NCI-H748 treated with DMSO at 0.1 percent for 48 hours (cell line): ENCODE measurements around the gene GSTCD.
"Not testable (repeated sequence)": the region's sequence is repeated elsewhere in the genome, so short reads cannot be mapped to it uniquely, and the experiment has no call there.

Experiments used
- DNase-seq: peaks from one replicate; lab custom pipeline; 2025; lab: John Stamatoyannopoulos, UW

GSTCD gene

GRCh38 chr4:105715692-105716278 lies 7.2 kb downstream of the GSTCD start:
- peak; percentile 52 for DNase-seq

DNA sequence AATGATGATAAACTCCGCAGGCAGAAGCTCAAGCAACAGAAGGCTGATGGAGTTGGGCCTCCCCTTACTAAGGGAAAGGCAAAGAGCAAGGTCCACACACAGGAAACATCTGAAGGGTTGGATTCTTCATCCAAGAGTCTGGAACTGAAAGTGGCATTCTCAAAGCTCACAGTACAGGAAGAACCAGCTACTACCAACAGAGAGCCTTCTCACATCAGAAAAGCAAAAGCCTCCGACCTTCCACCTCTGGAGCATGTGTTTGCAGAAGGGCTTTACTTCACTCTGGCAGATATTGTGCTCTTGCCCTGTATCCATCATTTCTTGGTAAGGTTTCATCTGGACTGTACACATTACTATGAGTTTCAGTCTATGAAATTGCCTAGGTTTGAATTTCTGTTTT lies 10.6 kb downstream of the GSTCD start:
- no peak for DNase-seq

GRCh38 chr4:105725623-105726022 lies 17.0 kb downstream of the GSTCD start:
- no peak for DNase-seq

- DNase-seq: not testable (repeated sequence)
These were observed 21.3 kb downstream of the GSTCD start for GRCh38 chr4:105729895-105730294.

- DNase-seq: not testable (repeated sequence)
These were observed 26.6 kb downstream of the GSTCD start for GRCh38 chr4:105735217-105735616.

- DNase-seq: no peak
These were observed 33.0 kb downstream of the GSTCD start for GRCh38 chr4:105741548-105741947.

DNA sequence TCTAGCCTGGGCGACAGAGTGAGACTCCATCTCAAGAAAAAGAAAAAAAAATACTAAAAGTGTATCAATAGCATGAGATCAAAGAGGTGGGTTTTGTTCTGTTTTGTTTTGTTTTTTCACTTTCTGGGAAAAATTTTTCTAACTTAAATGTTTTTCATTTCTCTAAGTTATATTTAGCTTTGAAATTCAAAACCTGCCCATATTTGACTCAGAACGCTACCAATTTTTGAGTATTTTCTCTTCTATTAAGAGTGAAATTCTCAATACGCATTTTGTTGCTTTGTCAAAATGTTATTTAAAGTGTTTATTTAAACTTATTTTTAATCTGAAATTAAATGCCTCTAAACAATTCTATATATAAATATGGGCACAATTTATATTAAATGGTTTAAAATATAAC lies 39.6 kb downstream of the GSTCD start:
- DNase-seq: no peak

DNA sequence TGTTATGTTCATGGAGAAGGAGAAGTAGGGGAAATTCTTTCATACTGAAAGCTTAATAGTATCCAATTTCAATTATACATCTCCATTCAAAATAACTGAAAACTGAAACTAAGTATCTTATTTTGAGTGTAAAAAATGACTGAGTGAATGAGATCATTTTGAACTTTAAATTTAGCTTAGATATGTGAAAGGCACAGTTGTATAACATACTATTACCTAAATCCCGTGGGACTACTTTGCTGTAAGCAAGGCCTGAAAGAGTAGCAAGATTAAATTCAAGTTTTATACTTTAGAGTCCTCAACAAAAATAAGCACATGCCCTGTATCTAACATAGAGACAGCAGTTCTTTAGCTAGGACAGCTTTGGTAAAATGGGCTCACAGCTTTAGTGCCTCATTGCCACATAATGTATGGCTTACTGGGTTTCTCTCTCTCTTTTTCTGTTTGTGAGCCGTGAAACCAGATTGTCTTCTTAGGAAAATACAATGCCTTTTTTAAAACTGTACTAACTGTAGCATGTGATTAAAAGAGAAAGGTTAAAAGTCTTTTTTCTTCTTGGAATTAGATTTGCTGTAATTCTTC lies 43.2 kb downstream of the GSTCD start:
- DNase-seq: no peak

DNA sequence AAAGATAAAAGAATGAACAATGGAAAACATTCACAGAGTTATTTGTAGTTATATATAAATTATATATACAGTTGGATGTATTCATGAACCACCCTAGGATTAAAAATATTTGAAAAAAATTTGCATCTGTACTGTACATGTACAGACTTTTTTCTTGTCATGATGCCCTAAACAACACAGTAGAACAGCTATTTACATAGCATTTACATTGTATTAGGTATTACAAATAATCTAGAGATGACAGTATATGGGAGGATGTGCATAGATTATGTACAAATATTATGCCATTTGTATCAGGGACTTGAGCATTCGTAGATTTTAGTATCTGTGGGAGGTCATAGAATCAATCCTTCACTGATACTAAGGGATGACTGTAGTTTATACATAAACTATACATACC lies 44.8 kb downstream of the GSTCD start:
- no peak for DNase-seq

- DNase-seq: no peak
These were observed 46.8 kb downstream of the GSTCD start for GRCh38 chr4:105755375-105755774.

GRCh38 chr4:105758958-105759357 lies 50.4 kb downstream of the GSTCD start:
- DNase-seq: no peak

DNA sequence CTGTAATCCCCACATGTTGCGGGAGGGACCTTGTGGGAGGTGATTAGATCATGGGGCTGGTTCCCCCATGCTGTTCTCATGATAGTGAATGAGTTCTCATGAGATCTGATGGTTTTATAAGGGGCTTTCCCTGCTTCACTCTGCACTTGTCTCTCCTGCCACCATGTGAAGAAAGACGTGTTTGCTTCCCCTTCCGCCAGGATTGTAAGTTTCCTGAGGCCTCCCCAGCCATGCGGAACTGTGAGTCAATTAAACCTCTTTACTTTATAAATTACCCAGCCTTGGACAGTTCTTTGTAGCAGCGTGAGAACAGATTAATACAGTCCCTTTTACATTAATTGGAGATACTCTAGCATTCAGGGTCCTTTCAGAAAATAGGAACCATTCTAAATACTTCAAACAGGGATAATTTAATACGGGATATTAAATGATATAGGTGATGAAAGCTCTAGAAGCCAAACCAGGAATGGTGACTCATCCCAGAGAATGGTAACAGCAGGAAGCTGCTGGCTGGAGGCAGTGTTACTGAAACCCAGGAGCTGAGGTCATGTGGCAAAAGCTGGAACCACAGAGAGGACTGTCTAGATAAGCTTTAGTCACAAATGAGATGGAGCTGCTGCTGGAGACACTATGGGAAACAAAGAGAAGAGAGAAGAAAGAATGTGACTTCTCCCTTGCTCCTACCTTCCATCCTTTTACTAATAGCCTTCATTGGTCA lies 57.3 kb downstream of the GSTCD start:
- no peak for DNase-seq

DNA sequence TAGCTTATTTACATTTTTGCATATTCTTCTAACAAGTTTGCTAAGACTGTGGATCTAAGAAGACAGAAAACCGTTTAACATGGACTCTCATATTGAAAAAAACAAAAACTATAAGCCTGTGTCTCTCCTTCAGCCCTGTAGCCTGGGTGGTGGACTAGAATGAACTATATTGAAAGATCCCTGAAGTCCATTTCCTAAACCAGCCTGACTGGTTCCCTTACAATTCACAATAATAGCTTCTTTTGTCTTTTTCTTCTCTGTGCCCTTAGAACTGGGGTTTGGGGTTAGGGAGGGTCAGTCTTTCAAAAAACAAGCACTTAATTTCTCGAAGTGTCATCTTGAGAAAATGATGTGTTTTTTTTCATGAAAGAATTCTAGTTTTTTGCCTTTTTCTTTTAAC lies 59.0 kb downstream of the GSTCD start:
- DNase-seq: peak; percentile 34

GRCh38 chr4:105770524-105770923 lies 61.9 kb downstream of the GSTCD start:
- DNase-seq: not testable (repeated sequence)

GRCh38 chr4:105772065-105772464 lies 63.5 kb downstream of the GSTCD start:
- DNase-seq: not testable (repeated sequence)

- DNase-seq: not testable (repeated sequence)
These were observed 67.3 kb downstream of the GSTCD start for GRCh38 chr4:105775760-105776415.

DNA sequence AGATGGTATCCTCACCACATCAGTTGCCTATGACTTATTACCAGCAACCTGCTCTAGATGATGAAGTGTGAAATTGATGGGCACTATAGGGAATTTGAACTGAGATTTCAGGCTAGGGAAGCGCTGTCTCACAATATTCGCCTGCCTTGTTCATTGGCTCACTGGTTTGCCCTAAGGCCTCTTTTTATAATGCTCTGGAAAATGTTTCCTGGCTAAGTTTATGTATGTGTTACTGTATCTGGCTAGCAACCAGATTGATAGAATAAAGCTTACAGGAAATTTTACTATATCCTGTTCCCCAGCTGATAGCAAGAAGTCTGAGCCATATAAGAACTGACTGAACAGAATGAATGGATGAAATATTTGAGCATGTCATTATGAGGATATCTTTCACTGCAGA lies 71.6 kb downstream of the GSTCD start:
- DNase-seq: no peak

- DNase-seq: no peak
These were observed 76.2 kb downstream of the GSTCD start for GRCh38 chr4:105784761-105785160.

GRCh38 chr4:105785792-105786191 lies 77.2 kb downstream of the GSTCD start:
- no peak for DNase-seq

- DNase-seq: no peak
These were observed 78.2 kb downstream of the GSTCD start for GRCh38 chr4:105786748-105787147.

GRCh38 chr4:105797225-105797624 lies 88.6 kb downstream of the GSTCD start:
- DNase-seq: no peak

DNA sequence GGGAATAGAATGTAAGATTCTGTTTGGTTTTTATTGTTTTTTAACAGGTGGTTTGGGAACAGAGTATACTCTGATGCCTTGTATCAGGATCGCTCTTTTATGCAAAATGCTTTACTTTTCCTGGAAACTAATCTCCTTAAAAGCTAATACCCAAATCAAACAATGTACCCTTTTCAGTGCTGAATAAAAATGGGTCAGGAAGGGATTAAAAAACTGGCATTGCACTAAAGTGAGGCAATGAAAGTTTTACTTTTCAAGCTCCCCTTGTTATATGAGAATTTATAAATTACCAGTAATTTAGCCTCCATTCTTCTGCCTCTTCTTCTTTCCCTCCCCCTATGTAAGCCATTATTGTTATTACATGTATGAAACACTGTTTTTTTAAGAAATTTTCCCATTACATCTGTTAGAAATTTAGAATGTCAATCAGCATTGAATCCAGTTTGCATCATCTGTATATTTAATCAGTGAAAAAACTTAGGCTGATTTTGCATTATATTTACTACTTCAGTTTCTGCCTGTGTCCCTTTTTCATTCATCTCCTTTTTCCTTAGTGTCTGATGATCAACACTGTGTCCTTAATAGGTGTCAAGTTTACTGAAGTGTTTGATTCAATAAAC lies 97.0 kb downstream of the GSTCD start:
- no peak for DNase-seq

GRCh38 chr4:105807496-105807895 lies 98.9 kb downstream of the GSTCD start:
- DNase-seq: no peak
